B cell (primary cell): ENCODE data around the gene HAND2. TPM values are rescaled to one million over a fixed set of nuclear protein-coding genes. Genes with fewer than 3 reads are reported as not detected.

ENCODE experiments used
- ATAC-seq: fragments of 200-7000 bp; cut with Tn5 transposase; one replicate; pipeline ENCODE4 v1.10.0; 2021; ENCODE audit warnings: low read depth, mild to moderate bottlenecking, moderate number of reproducible peaks, moderate library complexity
- CTCF ChIA-PET: fragments of 350-600 bp; sonication (Branson Sonifier 250); formaldehyde crosslinking; loops from one replicate; lab custom pipeline; 2021; ENCODE audit warnings: antibody characterized with exemption, inconsistent platforms; lab: Charles Lee
- POLR2A ChIA-PET: fragments of 350-600 bp; sonication (Branson Sonifier 250); formaldehyde crosslinking; loops from one replicate; lab custom pipeline; 2021; ENCODE audit warnings: antibody characterized with exemption; lab: Charles Lee
- DNase-seq: peaks from one replicate; pipeline ENCODE4 v3.0.0; 2013
- H2AFZ ChIP-seq: 2 replicates; pipeline ENCODE4 v1.6.1; 2012; ENCODE audit warnings: mild to moderate bottlenecking, low read depth, low read length; ENCODE audit not compliant: insufficient read depth, poor library complexity, severe bottlenecking
- H3K27ac ChIP-seq, 2 donors: 1 replicate in 1 of 2; 2 replicates in 1 of 2; pipeline ENCODE4 v1.5.1; 2012 to 2013; ENCODE audit warnings: low read length in 2 of 2, mild to moderate bottlenecking in 2 of 2, moderate library complexity in 1 of 2
- H3K27me3 ChIP-seq, 4 experiments: fragments of 200-600 bp in 1 of 4; sonication (generic) in 1 of 4; replicated peaks in 1 of 4; 1 replicate in 2 of 4; 2 replicates in 2 of 4; pipeline versions ENCODE4 v1.6.1 to v1.7.0; 2013 to 2016; ENCODE audit warnings: low read length in 3 of 4, mild to moderate bottlenecking in 2 of 4, mixed read lengths in 1 of 4, moderate library complexity in 1 of 4; ENCODE audit not compliant: insufficient read depth in 4 of 4, control insufficient read depth in 3 of 4; ENCODE audit errors: control extremely low read depth in 1 of 4
- H3K36me3 ChIP-seq, 2 experiments: replicated peaks in 1 of 2; 1 replicate in 1 of 2; 2 replicates in 1 of 2; pipeline versions ENCODE4 v1.6.1 to v1.7.1; 2013; ENCODE audit warnings: low read length in 1 of 2; ENCODE audit not compliant: insufficient read depth in 2 of 2, control insufficient read depth in 1 of 2; ENCODE audit errors: control extremely low read depth in 1 of 2, extremely low read depth in 1 of 2
- H3K4me1 ChIP-seq, 2 donors: fragments of 200-600 bp in 1 of 2; sonication (generic) in 1 of 2; 1 replicate in 1 of 2; 2 replicates in 1 of 2; pipeline versions ENCODE4 v1.5.1 to v1.6.1; 2013 to 2017; ENCODE audit warnings: low read length in 2 of 2; ENCODE audit not compliant: control insufficient read depth in 2 of 2, insufficient read depth in 2 of 2
- H3K4me2 ChIP-seq: replicated peaks from 2 replicates; pipeline ENCODE3; 2012; ENCODE audit warnings: mild to moderate bottlenecking, low read depth, low read length; ENCODE audit not compliant: poor library complexity, severe bottlenecking
- H3K4me3 ChIP-seq, 5 experiments: fragments of 200-600 bp in 1 of 5; sonication (generic) in 1 of 5; 1 replicate in 3 of 5; 2 replicates in 2 of 5; pipeline versions ENCODE4 v1.5.1 to v1.7.0; 2011 to 2016; ENCODE audit warnings: low read length in 4 of 5, mild to moderate bottlenecking in 4 of 5, low read depth in 2 of 5, control low read depth in 1 of 5, moderate library complexity in 1 of 5; ENCODE audit not compliant: insufficient read depth in 1 of 5; ENCODE audit errors: control extremely low read depth in 1 of 5, extremely low read depth in 1 of 5
- H3K79me2 ChIP-seq: fragments of 200-600 bp; sonication (generic); one replicate; pipeline ENCODE4 v1.6.0; 2016; ENCODE audit warnings: low read length; ENCODE audit not compliant: control insufficient read depth, insufficient read depth
- H3K9ac ChIP-seq: fragments of 200-600 bp; sonication (generic); 2 replicates; pipeline ENCODE4 v1.6.1; 2017; ENCODE audit warnings: mild to moderate bottlenecking, low read length, moderate library complexity
- H3K9me3 ChIP-seq, 3 donors: one replicate each; pipeline versions ENCODE4 v1.6.1 to v1.7.1; 2013; ENCODE audit warnings: low read length in 2 of 3; ENCODE audit not compliant: control insufficient read depth in 2 of 3, insufficient read depth in 1 of 3; ENCODE audit errors: control extremely low read depth in 1 of 3
- H4K20me1 ChIP-seq: 2 replicates; pipeline ENCODE4 v1.6.0; 2012; ENCODE audit warnings: mild to moderate bottlenecking, low read length; ENCODE audit not compliant: insufficient read depth, control insufficient read depth, poor library complexity, severe bottlenecking
- H3K27ac Mint-ChIP-seq: one replicate; pipeline ENCODE4 v1.8.0; 2021; ENCODE audit warnings: mixed read lengths
- H3K27me3 Mint-ChIP-seq: one replicate; pipeline ENCODE4 v1.8.0; 2021; ENCODE audit warnings: mixed read lengths
- H3K4me1 Mint-ChIP-seq: one replicate; pipeline ENCODE4 v1.8.0; 2021; ENCODE audit warnings: mixed read lengths
- H3K4me3 Mint-ChIP-seq: one replicate; pipeline ENCODE4 v1.8.0; 2021; ENCODE audit warnings: mixed read lengths
- H3K9me3 Mint-ChIP-seq: one replicate; pipeline ENCODE4 v1.8.0; 2022; ENCODE audit warnings: mixed read lengths; ENCODE audit not compliant: insufficient read depth
- CTCF ChIP-seq: fragments of 200-600 bp; IDR thresholded peaks from one replicate; pipeline ENCODE4 v1.8.0; 2022; ENCODE audit warnings: antibody characterized with exemption, mild to moderate bottlenecking
- EZH2 ChIP-seq: IDR thresholded peaks from 2 replicates; pipeline ENCODE4 v1.6.1; 2012; ENCODE audit warnings: borderline replicate concordance, low read depth, mild to moderate bottlenecking, moderate library complexity, low read length; ENCODE audit not compliant: insufficient read depth, poor library complexity, severe bottlenecking
- WGBS: methylation state at CpG from one replicate; pipeline ENCODE4 v1.1.5; 2013; ENCODE audit warnings: missing lambda C conversion rate; ENCODE audit not compliant: insufficient coverage; 5-methylcytosine and 5-hydroxymethylcytosine counted together
- intact Hi-C: fragments of 100-400 bp; cut with micrococcal nuclease; formaldehyde crosslinking; loops from one replicate; pipeline ENCODE4 v1.10.0; 2022
- polyA plus RNA-seq: library from polyadenylated mRNA; depleted of rRNA; stranded (reverse); fragments of >200 nt; gene quantifications from 2 replicates; pipeline ENCODE4 v1.2.3, GENCODE V29; 2012
- total RNA-seq, 2 donors: library from RNA; stranded (reverse); fragments of 120-200 nt in 1 of 2; gene quantifications; 1 replicate in 1 of 2; 2 replicates in 1 of 2; pipeline versions ENCODE4 v1.2.3 to v1.2.4, GENCODE V29; 2013 to 2022

HAND2 gene
- total and polyA plus RNA-seq, 2 donors (not counting 1 experiment from before 2014, with no cell fraction given) = not detected

GRCh38 chr4:173509036-173510001, 20.7 kb downstream of the HAND2 start:
- Histone ChIP-seq H3K4me2 (peak overlapping the region; percentile 86), H3K9ac (peak overlapping the region; percentile 62), H3K9me3 (peaks cover 4 to 52% (median 5%) of the 10 kb centered on the region in 3 donors), H3K27me3 (peaks cover 0 to 82% (median 65%) of the 10 kb centered on the region in 4 experiments), H3K27ac (no peak overlapping the region), H3K36me3 (no peaks in the 10 kb centered on the region), H4K20me1 (no peaks in the 10 kb centered on the region), H3K4me3 (peak overlapping the region in 4 of 5 experiments; percentile 33 to 55 (median 46)), H3K4me1 (peaks cover 41 to 45% of the 10 kb centered on the region in 2 donors), H2AFZ (peak overlapping the region; percentile 68), H3K79me2 (no peaks in the 10 kb centered on the region)
- TF ChIP-seq CTCF = no peak
- TF ChIP-seq EZH2 = peak; percentile 51
- peak overlapping the region; percentile 86 for H3K4me3 Mint-ChIP-seq
- CTCF ChIA-PET = interaction anchor here (0.8 to 1.2 kb wide), 3 partner anchors 11 to 97 kb away, joined by 3 to 4 read pairs (median 3); no protein-coding TSS in a partner anchor
- no peaks in the 10 kb centered on the region for H3K9me3 Mint-ChIP-seq
- H3K27me3 Mint-ChIP-seq = peaks cover 79% of the 10 kb centered on the region
- DNase-seq = peak; percentile 50
- intact Hi-C loops = loop anchor here (5.0 kb wide), 2 partner anchors 177 to 703 kb away; partner anchors contain the start of gene HMGB2
- H3K4me1 Mint-ChIP-seq = peaks cover 44% of the 10 kb centered on the region
- POLR2A ChIA-PET = no interaction called here
- WGBS = 5% methylated on average over 58 of the region's 72 CpGs
- peak; percentile 34 for ATAC-seq
- no peak overlapping the region for H3K27ac Mint-ChIP-seq
